Measurements from ENCODE around the gene IL10RA.

GRCh38 chr11:117999354-117999993, 13.3 kb downstream of the IL10RA start:
- TF ChIP-seq CTCF (IDR thresholded peaks at IDR 0.05) (no peak), POLR2A (IDR thresholded peaks at IDR 0.05) (no peak)

Measured in Peyer's patch (tissue), 4 donors.